Fibroblast of peridontal ligament (primary cell): ENCODE measurements around the gene NTN5.
"Not testable (repeated sequence)": the region's sequence is repeated elsewhere in the genome, so short reads cannot be mapped to it uniquely, and the experiment has no call there.

Experiments used
- DNase-seq: peaks from one replicate; pipeline ENCODE4 v3.0.0-alpha.2; 2010; ENCODE audit errors: extremely low read depth

Gene NTN5

GRCh38 chr19:48644355-48644754, 28.5 kb downstream of the NTN5 start:
- DNase-seq = no peak

- DNase-seq = no peak
Observed at GRCh38 chr19:48642862-48643261, 30.0 kb downstream of the NTN5 start.

- no peak for DNase-seq
Observed at GRCh38 chr19:48641850-48642249, 31.0 kb downstream of the NTN5 start.

- no peak for DNase-seq
Observed at GRCh38 chr19:48639483-48640375, 33.1 kb downstream of the NTN5 start.

GRCh38 chr19:48638831-48639381, 33.9 kb downstream of the NTN5 start:
- DNase-seq = no peak

- DNase-seq = peak; percentile 96
Observed at GRCh38 chr19:48637948-48638830, 34.6 kb downstream of the NTN5 start.

- DNase-seq = peak; percentile 98
Observed at GRCh38 chr19:48637449-48637947, 35.3 kb downstream of the NTN5 start.

GRCh38 chr19:48636859-48637448, 35.9 kb downstream of the NTN5 start, which contains the start of gene DBP:
TSS of gene DBP (minus strand) at chr19:48637379. CDS start at chr19:48636994, 385 bp downstream.
- DNase-seq = no peak

GRCh38 chr19:48635966-48636858, 36.6 kb downstream of the NTN5 start:
- DNase-seq = no peak

- DNase-seq = no peak
Observed at GRCh38 chr19:48635263-48635965, 37.4 kb downstream of the NTN5 start.

- peak; percentile 90 for DNase-seq
Observed at GRCh38 chr19:48634424-48635262, 38.2 kb downstream of the NTN5 start.

- no peak for DNase-seq
Observed at GRCh38 chr19:48634036-48634342, 38.8 kb downstream of the NTN5 start.

- no peak for DNase-seq
Observed at GRCh38 chr19:48633148-48634035, 39.4 kb downstream of the NTN5 start.

- peak; percentile 35 for DNase-seq
Observed at GRCh38 chr19:48632692-48633147, 40.1 kb downstream of the NTN5 start.

- not testable (repeated sequence) for DNase-seq
Observed at GRCh38 chr19:48632286-48632685, 40.5 kb downstream of the NTN5 start.

- no peak for DNase-seq
Observed at GRCh38 chr19:48631225-48631624, 41.6 kb downstream of the NTN5 start.

- no peak for DNase-seq
Observed at GRCh38 chr19:48630296-48631063, 42.3 kb downstream of the NTN5 start.
